CD14-positive monocyte (primary cell): ENCODE results near the gene SPDYE4. TPM values are rescaled to one million over a fixed set of nuclear protein-coding genes. Genes with fewer than 3 reads are reported as not detected.

Experiments used
- DNase-seq, 3 donors: peaks; one replicate each; pipeline ENCODE4 v3.0.0-alpha.2; 2011 to 2022
- H2AFZ ChIP-seq: 2 replicates; pipeline ENCODE4 v1.6.0; 2012; ENCODE audit warnings: mild to moderate bottlenecking, low read depth, low read length, inconsistent platforms; ENCODE audit not compliant: insufficient read depth, poor library complexity, severe bottlenecking
- H3K27ac ChIP-seq, 2 donors: 1 replicate in 1 of 2; 2 replicates in 1 of 2; pipeline ENCODE4 v1.5.1; 2012 to 2013; ENCODE audit warnings: low read length in 2 of 2, control low read depth in 1 of 2, inconsistent platforms in 1 of 2, low read depth in 1 of 2, mild to moderate bottlenecking in 1 of 2
- H3K27me3 ChIP-seq, 2 donors: one replicate each; pipeline versions ENCODE4 v1.6.0 to v1.6.1; 2011 to 2013; ENCODE audit warnings: low read length in 2 of 2; ENCODE audit not compliant: control insufficient read depth in 2 of 2, insufficient read depth in 2 of 2
- H3K36me3 ChIP-seq, 2 donors: replicated peaks in 1 of 2; 1 replicate in 1 of 2; 2 replicates in 1 of 2; pipeline versions ENCODE4 v1.5.1 to v1.6.1; 2012 to 2013; ENCODE audit warnings: low read length in 2 of 2, control low read depth in 1 of 2, inconsistent platforms in 1 of 2, mild to moderate bottlenecking in 1 of 2; ENCODE audit not compliant: insufficient read depth in 2 of 2, control insufficient read depth in 1 of 2
- H3K4me1 ChIP-seq, 2 donors: 1 replicate in 1 of 2; 2 replicates in 1 of 2; pipeline versions ENCODE4 v1.5.1 to v1.6.1; 2012 to 2013; ENCODE audit warnings: low read length in 2 of 2, control low read depth in 1 of 2, inconsistent platforms in 1 of 2, mild to moderate bottlenecking in 1 of 2, moderate library complexity in 1 of 2; ENCODE audit not compliant: insufficient read depth in 2 of 2, control insufficient read depth in 1 of 2
- H3K4me2 ChIP-seq: replicated peaks from 2 replicates; pipeline ENCODE3; 2012; ENCODE audit warnings: low read length, moderate library complexity, mild to moderate bottlenecking; ENCODE audit not compliant: poor library complexity, severe bottlenecking; ENCODE audit errors: extremely low read depth
- H3K4me3 ChIP-seq, 3 experiments: fragments of 200-600 bp in 1 of 3; sonication (generic) in 1 of 3; replicated peaks in 1 of 3; 1 replicate in 2 of 3; 2 replicates in 1 of 3; pipeline ENCODE4 v1.5.1; 2011 to 2013; ENCODE audit warnings: low read length in 3 of 3, mild to moderate bottlenecking in 3 of 3, control low read depth in 2 of 3, low read depth in 2 of 3, inconsistent platforms in 1 of 3, moderate library complexity in 1 of 3
- H3K79me2 ChIP-seq: 2 replicates; pipeline ENCODE4 v1.6.0; 2012; ENCODE audit warnings: mild to moderate bottlenecking, control low read depth, inconsistent platforms, low read length, moderate library complexity; ENCODE audit not compliant: insufficient read depth
- H3K9ac ChIP-seq: 2 replicates; pipeline ENCODE4 v1.6.0; 2017; ENCODE audit warnings: low read length, mild to moderate bottlenecking; ENCODE audit not compliant: insufficient read depth, poor library complexity, severe bottlenecking
- H3K9me3 ChIP-seq, 2 donors: replicated peaks in 1 of 2; 1 replicate in 1 of 2; 2 replicates in 1 of 2; pipeline versions ENCODE4 v1.5.1 to v1.6.1; 2012 to 2013; ENCODE audit warnings: low read length in 2 of 2, control low read depth in 1 of 2; ENCODE audit not compliant: control insufficient read depth in 1 of 2, insufficient read depth in 1 of 2
- H4K20me1 ChIP-seq: 2 replicates; pipeline ENCODE4 v1.6.0; 2012; ENCODE audit warnings: mild to moderate bottlenecking, low read length, control low read depth, moderate library complexity; ENCODE audit not compliant: insufficient read depth
- H3K27ac Mint-ChIP-seq, 7 donors: one replicate each; pipeline ENCODE4 v1.8.0; 2020; ENCODE audit warnings: mild to moderate bottlenecking in 7 of 7, mixed read lengths in 7 of 7, moderate library complexity in 6 of 7, inconsistent platforms in 2 of 7
- H3K27me3 Mint-ChIP-seq, 3 donors: one replicate each; pipeline ENCODE4 v1.8.0; 2021 to 2022; ENCODE audit warnings: low read depth in 3 of 3, mild to moderate bottlenecking in 3 of 3, mixed read lengths in 3 of 3, moderate library complexity in 3 of 3, inconsistent platforms in 1 of 3
- H3K36me3 Mint-ChIP-seq, 2 donors: one replicate each; pipeline ENCODE4 v1.8.0; 2020; ENCODE audit warnings: mixed read lengths in 2 of 2, inconsistent platforms in 1 of 2, mild to moderate bottlenecking in 1 of 2
- H3K4me1 Mint-ChIP-seq: one replicate; pipeline ENCODE4 v1.8.0; 2020; ENCODE audit warnings: mild to moderate bottlenecking, mixed read lengths
- H3K4me3 Mint-ChIP-seq, 2 donors: one replicate each; pipeline ENCODE4 v1.8.0; 2020; ENCODE audit warnings: mild to moderate bottlenecking in 2 of 2, mixed read lengths in 2 of 2, moderate library complexity in 1 of 2
- H3K9me3 Mint-ChIP-seq, 7 donors: one replicate each; pipeline ENCODE4 v1.8.0; 2020 to 2022; ENCODE audit warnings: mixed read lengths in 7 of 7, mild to moderate bottlenecking in 6 of 7, moderate library complexity in 6 of 7, inconsistent platforms in 2 of 7
- WGBS: methylation state at CpG from one replicate; pipeline ENCODE4 v1.1.5; 2013; ENCODE audit warnings: missing lambda C conversion rate; ENCODE audit not compliant: insufficient coverage; 5-methylcytosine and 5-hydroxymethylcytosine counted together
- intact Hi-C, 2 donors: fragments of 100-400 bp; cut with micrococcal nuclease; formaldehyde crosslinking; loops; one replicate each; pipeline versions ENCODE4 v1.15.0 to v1.15.1; 2023
- polyA plus RNA-seq, 3 donors: library from polyadenylated mRNA; depleted of rRNA in 1 of 3; unstranded in 2 of 3; stranded (reverse) in 1 of 3; fragments of 300-500 nt in 2 of 3; fragments of >200 nt in 1 of 3; fragmentation: Illumina TruSeq in 2 of 3; gene quantifications; 1 replicate in 2 of 3; 2 replicates in 1 of 3; pipeline ENCODE4 v1.2.3, GENCODE V29; 2012 to 2021
- TF ChIP-seq, protein P1 (sequence below): fragments of 200-600 bp; IDR thresholded peaks from one replicate; pipeline ENCODE4 v1.8.0; 2022; ENCODE audit warnings: antibody characterized with exemption, mild to moderate bottlenecking

SPDYE4 gene
- polyA plus RNA-seq, 3 donors: 0.09 TPM; not detected in 2

- Histone ChIP-seq H3K27ac (no peak overlapping the region), H3K27me3 (peaks cover 0 to 2% of the 10 kb centered on the region in 2 donors), H3K4me1 (no peaks in the 10 kb centered on the region), H3K36me3 (no peaks in the 10 kb centered on the region), H3K9me3 (no peaks in the 10 kb centered on the region), H4K20me1 (no peaks in the 10 kb centered on the region), H3K79me2 (no peaks in the 10 kb centered on the region), H3K9ac (no peak overlapping the region), H3K4me3 (no peak overlapping the region), H3K4me2 (no peak overlapping the region), H2AFZ (no peak overlapping the region)
- Mint-ChIP-seq H3K4me3 (no peak overlapping the region), H3K27ac (peak overlapping the region in 2 of 7 donors; percentile 28 to 53), H3K27me3 (peaks cover 3 to 6% (median 6%) of the 10 kb centered on the region in 3 donors), H3K4me1 (peaks cover 10% of the 10 kb centered on the region), H3K9me3 (peaks cover 0 to 6% (median 0%) of the 10 kb centered on the region in 7 donors), H3K36me3 (no peaks in the 10 kb centered on the region)
- no peak for DNase-seq
- WGBS: 77% methylated on average over 10 of the region's 11 CpGs
- intact Hi-C loops: no loop called here
- TF ChIP-seq, protein P1, sequence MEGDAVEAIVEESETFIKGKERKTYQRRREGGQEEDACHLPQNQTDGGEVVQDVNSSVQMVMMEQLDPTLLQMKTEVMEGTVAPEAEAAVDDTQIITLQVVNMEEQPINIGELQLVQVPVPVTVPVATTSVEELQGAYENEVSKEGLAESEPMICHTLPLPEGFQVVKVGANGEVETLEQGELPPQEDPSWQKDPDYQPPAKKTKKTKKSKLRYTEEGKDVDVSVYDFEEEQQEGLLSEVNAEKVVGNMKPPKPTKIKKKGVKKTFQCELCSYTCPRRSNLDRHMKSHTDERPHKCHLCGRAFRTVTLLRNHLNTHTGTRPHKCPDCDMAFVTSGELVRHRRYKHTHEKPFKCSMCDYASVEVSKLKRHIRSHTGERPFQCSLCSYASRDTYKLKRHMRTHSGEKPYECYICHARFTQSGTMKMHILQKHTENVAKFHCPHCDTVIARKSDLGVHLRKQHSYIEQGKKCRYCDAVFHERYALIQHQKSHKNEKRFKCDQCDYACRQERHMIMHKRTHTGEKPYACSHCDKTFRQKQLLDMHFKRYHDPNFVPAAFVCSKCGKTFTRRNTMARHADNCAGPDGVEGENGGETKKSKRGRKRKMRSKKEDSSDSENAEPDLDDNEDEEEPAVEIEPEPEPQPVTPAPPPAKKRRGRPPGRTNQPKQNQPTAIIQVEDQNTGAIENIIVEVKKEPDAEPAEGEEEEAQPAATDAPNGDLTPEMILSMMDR: no peak
Observed at GRCh38 chr17:8707332-8708024, 50.9 kb downstream of the SPDYE4 start.

- Mint-ChIP-seq H3K27me3 (peaks cover 3 to 6% (median 6%) of the 10 kb centered on the region in 3 donors), H3K9me3 (peaks cover 0 to 6% (median 0%) of the 10 kb centered on the region in 7 donors), H3K27ac (no peak overlapping the region), H3K36me3 (no peaks in the 10 kb centered on the region), H3K4me1 (peaks cover 10% of the 10 kb centered on the region), H3K4me3 (no peak overlapping the region)
- intact Hi-C loops: no loop called here
- Histone ChIP-seq H3K4me2 (no peak overlapping the region), H4K20me1 (no peaks in the 10 kb centered on the region), H3K9me3 (no peaks in the 10 kb centered on the region), H3K27me3 (peaks cover 0 to 2% of the 10 kb centered on the region in 2 donors), H3K4me1 (no peaks in the 10 kb centered on the region), H3K4me3 (no peak overlapping the region), H2AFZ (no peak overlapping the region), H3K27ac (no peak overlapping the region), H3K9ac (no peak overlapping the region), H3K79me2 (no peaks in the 10 kb centered on the region), H3K36me3 (no peaks in the 10 kb centered on the region)
- DNase-seq: no peak
- TF ChIP-seq, protein P1: no peak
- WGBS: no CpG with 5 or more reads among the region's 5 CpGs
Observed at GRCh38 chr17:8706431-8706830, 51.9 kb downstream of the SPDYE4 start.
